Nephron progenitor cell (in vitro differentiated cells): ENCODE results near the gene IL1RN.

Experiments
- DNase-seq: peaks from one replicate; pipeline ENCODE4 v3.0.0; 2021
- H3K27ac Mint-ChIP-seq: 2 replicates; pipeline ENCODE4 v1.8.0; 2021; ENCODE audit warnings: mild to moderate bottlenecking, moderate library complexity, mixed read lengths
- H3K27me3 Mint-ChIP-seq: 2 replicates; pipeline ENCODE4 v1.8.0; 2021; ENCODE audit warnings: mild to moderate bottlenecking, low read depth, mixed read lengths; ENCODE audit not compliant: poor library complexity
- H3K36me3 Mint-ChIP-seq: 2 replicates; pipeline ENCODE4 v1.8.0; 2021; ENCODE audit warnings: low read depth, mixed read lengths
- H3K4me1 Mint-ChIP-seq: 2 replicates; pipeline ENCODE4 v1.8.0; 2021; ENCODE audit warnings: mixed read lengths
- H3K4me3 Mint-ChIP-seq: 2 replicates; pipeline ENCODE4 v1.8.0; 2021; ENCODE audit warnings: mild to moderate bottlenecking, moderate library complexity, mixed read lengths
- H3K9me3 Mint-ChIP-seq: 2 replicates; pipeline ENCODE4 v1.8.0; 2021; ENCODE audit warnings: mild to moderate bottlenecking, moderate library complexity, mixed read lengths
- TF ChIP-seq, protein P1 (sequence below): fragments of 200-600 bp; sonication (generic); IDR thresholded peaks from 2 replicates; pipeline ENCODE4 v1.5.0; 2021; ENCODE audit warnings: antibody characterized with exemption

The IL1RN gene

DNA sequence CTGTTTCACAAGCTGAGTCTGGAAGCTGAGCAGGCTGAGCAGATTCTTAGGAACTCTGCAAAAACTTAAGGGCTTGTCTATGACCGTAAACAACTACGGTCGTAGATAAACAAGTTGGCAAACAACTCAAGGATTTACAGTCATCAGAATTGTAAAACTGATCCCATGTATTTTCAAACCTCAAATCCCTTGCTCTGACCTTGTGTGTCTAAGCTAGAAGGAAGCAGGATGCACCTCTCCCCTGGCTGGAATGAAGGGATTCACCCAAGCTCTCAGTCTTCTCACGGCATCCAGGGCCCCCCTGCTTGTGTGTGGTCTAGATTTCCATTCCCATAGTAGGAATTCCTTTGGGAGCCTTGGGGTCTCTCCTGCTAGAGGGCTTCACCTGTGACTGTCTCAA lies 12.4 kb upstream of the IL1RN start:
- no peaks in the 10 kb centered on the region for H3K4me1 Mint-ChIP-seq
- TF ChIP-seq, protein P1, sequence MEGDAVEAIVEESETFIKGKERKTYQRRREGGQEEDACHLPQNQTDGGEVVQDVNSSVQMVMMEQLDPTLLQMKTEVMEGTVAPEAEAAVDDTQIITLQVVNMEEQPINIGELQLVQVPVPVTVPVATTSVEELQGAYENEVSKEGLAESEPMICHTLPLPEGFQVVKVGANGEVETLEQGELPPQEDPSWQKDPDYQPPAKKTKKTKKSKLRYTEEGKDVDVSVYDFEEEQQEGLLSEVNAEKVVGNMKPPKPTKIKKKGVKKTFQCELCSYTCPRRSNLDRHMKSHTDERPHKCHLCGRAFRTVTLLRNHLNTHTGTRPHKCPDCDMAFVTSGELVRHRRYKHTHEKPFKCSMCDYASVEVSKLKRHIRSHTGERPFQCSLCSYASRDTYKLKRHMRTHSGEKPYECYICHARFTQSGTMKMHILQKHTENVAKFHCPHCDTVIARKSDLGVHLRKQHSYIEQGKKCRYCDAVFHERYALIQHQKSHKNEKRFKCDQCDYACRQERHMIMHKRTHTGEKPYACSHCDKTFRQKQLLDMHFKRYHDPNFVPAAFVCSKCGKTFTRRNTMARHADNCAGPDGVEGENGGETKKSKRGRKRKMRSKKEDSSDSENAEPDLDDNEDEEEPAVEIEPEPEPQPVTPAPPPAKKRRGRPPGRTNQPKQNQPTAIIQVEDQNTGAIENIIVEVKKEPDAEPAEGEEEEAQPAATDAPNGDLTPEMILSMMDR, result no peak
- no peak overlapping the region for H3K27ac Mint-ChIP-seq
- H3K9me3 Mint-ChIP-seq, result no peaks in the 10 kb centered on the region
- H3K36me3 Mint-ChIP-seq, result no peaks in the 10 kb centered on the region
- H3K27me3 Mint-ChIP-seq, result peaks cover 10% of the 10 kb centered on the region
- DNase-seq, result no peak
- no peak overlapping the region for H3K4me3 Mint-ChIP-seq

GRCh38 chr2:113116100-113116958 lies 11.1 kb upstream of the IL1RN start:
- no peaks in the 10 kb centered on the region for H3K36me3 Mint-ChIP-seq
- H3K27ac Mint-ChIP-seq, result no peak overlapping the region
- no peak overlapping the region for H3K4me3 Mint-ChIP-seq
- no peak for DNase-seq
- H3K4me1 Mint-ChIP-seq, result no peaks in the 10 kb centered on the region
- H3K27me3 Mint-ChIP-seq, result peaks cover 17% of the 10 kb centered on the region
- TF ChIP-seq, protein P1, result no peak
- no peaks in the 10 kb centered on the region for H3K9me3 Mint-ChIP-seq

DNA sequence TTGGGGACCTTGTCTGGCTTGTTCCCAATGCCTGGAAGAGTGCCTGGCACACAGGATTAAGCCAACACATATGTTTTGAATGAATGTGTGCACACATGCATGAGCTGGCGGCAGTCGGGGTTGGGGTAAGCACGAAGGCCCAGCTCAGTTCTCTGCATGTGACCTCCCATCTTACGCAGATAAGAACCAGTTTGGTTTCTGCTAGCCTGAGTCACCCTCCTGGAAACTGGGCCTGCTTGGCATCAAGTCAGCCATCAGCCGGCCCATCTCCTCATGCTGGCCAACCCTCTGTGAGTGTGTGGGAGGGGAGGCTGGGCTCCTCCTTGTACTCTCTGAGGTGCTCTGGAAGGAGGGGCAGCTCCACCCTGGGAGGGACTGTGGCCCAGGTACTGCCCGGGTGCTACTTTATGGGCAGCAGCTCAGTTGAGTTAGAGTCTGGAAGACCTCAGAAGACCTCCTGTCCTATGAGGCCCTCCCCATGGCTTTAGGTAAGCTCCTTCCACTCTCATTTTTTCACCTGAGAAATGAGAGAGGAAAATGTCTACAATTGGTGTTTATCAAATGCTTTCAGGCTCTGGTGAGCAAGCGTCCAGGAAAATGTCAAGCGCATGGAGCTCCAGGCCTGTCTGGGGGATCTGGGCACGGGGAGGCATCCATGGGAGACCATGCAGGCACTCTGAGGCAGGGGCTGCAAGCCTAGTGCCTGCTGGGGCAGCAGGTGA lies 9.7 kb upstream of the IL1RN start:
- no peak for DNase-seq
- TF ChIP-seq, protein P1, result no peak
- Mint-ChIP-seq H3K4me1 (no peaks in the 10 kb centered on the region), H3K27me3 (peaks cover 28% of the 10 kb centered on the region), H3K9me3 (no peaks in the 10 kb centered on the region), H3K36me3 (no peaks in the 10 kb centered on the region), H3K4me3 (no peak overlapping the region), H3K27ac (no peak overlapping the region)

- no peaks in the 10 kb centered on the region for H3K9me3 Mint-ChIP-seq
- H3K4me1 Mint-ChIP-seq, result no peaks in the 10 kb centered on the region
- no peak overlapping the region for H3K27ac Mint-ChIP-seq
- no peak for DNase-seq
- no peaks in the 10 kb centered on the region for H3K36me3 Mint-ChIP-seq
- no peak overlapping the region for H3K4me3 Mint-ChIP-seq
- peaks cover 28% of the 10 kb centered on the region for H3K27me3 Mint-ChIP-seq
- TF ChIP-seq, protein P1, result no peak
These were observed 9.1 kb upstream of the IL1RN start for GRCh38 chr2:113118263-113118657.

DNA sequence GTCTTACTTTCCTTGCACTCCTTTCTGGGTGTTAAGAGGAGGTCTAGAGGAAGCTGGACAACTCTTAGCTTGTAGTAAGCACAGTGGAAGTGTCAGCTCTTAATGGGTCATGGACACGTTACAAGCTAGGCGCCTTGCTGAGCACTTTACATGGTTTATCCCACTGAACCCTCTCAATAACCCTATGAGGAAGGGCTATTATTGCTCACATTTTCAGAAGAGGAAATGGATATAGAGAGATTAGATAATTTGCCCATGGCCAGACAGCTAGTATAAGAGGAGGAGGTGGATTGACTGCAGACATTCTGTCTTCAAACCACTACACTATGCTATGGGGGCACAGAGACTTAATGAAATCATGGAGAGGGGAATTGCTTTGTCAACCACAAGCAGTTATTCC lies 8.3 kb upstream of the IL1RN start:
- TF ChIP-seq, protein P1, result no peak
- no peak for DNase-seq
- Mint-ChIP-seq H3K27ac (no peak overlapping the region), H3K9me3 (no peaks in the 10 kb centered on the region), H3K4me3 (no peak overlapping the region), H3K36me3 (no peaks in the 10 kb centered on the region), H3K27me3 (peaks cover 30% of the 10 kb centered on the region), H3K4me1 (no peaks in the 10 kb centered on the region)
